Cardiac fibroblast (primary cell): ENCODE data around the gene MS4A15.
"Not testable (repeated sequence)": the region's sequence is repeated elsewhere in the genome, so short reads cannot be mapped to it uniquely, and the experiment has no call there.

Experiments
- DNase-seq, 2 donors: peaks; one replicate each; pipeline versions ENCODE4 v3.0.0 to v3.0.0-alpha.2; 2010; ENCODE audit warnings: low read depth in 2 of 2
- H3K4me3 ChIP-seq, 2 donors: replicated peaks in 1 of 2; 1 replicate in 1 of 2; 2 replicates in 1 of 2; pipeline ENCODE4 v1.5.1; 2011; ENCODE audit warnings: low read depth in 2 of 2, low read length in 2 of 2, mild to moderate bottlenecking in 2 of 2, moderate library complexity in 1 of 2
- TF ChIP-seq, protein P1 (sequence below): IDR thresholded peaks from one replicate; pipeline ENCODE4 v1.5.1; 2011; ENCODE audit warnings: low read depth, mild to moderate bottlenecking, low read length, inconsistent platforms

The MS4A15 gene

DNA sequence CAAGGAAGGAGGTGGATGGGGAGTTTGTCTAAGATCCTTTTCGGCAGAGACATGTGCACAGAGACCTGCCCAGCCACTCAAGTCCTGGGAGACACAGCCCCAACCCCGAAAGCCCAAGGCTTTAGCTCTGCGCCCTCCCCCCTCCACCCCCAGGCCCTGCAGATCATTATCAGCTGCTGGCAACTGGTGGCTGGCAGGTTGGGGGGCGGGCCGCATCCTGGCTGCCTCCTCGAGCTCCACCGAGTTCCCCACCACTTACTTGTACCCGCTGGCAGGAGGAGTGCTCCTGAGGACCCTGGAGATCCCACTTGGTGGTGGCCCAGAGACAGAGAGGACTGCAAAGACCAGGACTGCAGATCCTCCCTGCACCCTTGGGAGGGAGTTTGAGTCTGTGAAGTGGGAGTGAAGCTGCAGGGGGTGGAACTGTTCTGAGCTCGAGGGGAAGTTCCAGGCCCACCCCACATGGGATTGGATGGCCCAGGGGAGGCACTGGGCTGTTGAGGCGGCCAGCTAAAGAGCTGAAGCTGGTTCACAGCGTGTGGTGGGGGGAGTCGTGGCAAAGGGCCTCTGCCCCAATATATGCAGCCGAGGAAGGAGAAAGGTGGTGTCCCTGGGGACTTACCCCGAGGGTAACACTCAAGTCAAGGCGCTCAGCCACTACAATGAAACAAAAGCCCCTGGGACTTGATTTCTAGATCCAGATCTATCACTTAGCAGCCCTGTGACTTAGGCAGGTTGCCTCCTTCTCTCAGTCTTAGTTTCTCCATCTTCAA, 65.3 kb downstream of the MS4A15 start:
- TF ChIP-seq, protein P1, sequence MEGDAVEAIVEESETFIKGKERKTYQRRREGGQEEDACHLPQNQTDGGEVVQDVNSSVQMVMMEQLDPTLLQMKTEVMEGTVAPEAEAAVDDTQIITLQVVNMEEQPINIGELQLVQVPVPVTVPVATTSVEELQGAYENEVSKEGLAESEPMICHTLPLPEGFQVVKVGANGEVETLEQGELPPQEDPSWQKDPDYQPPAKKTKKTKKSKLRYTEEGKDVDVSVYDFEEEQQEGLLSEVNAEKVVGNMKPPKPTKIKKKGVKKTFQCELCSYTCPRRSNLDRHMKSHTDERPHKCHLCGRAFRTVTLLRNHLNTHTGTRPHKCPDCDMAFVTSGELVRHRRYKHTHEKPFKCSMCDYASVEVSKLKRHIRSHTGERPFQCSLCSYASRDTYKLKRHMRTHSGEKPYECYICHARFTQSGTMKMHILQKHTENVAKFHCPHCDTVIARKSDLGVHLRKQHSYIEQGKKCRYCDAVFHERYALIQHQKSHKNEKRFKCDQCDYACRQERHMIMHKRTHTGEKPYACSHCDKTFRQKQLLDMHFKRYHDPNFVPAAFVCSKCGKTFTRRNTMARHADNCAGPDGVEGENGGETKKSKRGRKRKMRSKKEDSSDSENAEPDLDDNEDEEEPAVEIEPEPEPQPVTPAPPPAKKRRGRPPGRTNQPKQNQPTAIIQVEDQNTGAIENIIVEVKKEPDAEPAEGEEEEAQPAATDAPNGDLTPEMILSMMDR: no peak
- H3K4me3 ChIP-seq: no peak overlapping the region
- no peak for DNase-seq

DNA sequence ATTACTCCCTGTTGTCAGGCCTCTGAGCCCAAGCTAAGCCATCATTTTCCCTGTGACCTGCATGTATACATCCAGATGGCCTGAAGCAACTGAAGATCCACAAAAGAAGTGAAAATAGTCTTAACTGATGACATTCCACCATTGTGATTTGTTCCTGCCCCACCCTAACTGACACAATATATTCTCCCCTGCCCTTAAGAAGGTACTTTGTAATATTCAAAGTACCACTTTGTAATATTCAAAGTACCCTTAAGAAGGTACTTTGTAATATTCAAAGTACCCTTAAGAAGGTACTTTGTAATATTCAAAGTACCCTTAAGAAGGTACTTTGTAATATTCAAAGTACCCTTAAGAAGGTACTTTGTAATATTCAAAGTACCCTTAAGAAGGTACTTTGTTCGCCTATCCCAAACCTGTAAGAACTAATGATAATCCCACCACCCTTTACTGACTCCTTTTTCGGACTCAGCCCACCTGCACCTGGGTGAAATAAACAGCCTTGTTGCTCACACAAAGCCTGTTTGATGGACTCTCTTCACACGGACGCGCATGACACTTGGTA, 67.2 kb downstream of the MS4A15 start:
- H3K4me3 ChIP-seq, DNase-seq: not testable (repeated sequence)

DNA sequence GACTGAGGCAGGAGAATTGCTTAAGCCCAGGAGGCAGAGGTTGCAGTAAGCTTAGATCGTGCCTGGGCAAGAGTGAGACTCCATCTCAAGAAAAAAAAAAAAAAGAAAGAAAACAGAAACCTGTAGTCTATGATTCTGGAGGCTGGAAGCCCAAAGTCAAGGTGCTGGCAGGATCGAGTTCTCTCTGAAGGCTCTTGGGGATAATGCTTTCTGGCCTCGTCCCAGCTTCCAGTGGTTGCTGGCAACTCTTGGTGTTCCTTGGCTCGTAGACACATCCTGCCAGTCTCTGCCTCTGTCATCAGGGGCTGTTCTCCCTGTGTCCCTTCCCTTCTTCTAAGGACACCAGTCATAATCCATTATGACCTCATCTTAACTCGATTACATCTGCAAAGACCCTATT, 68.5 kb downstream of the MS4A15 start:
- DNase-seq: no peak
- TF ChIP-seq, protein P1: no peak
- no peak overlapping the region for H3K4me3 ChIP-seq

DNA sequence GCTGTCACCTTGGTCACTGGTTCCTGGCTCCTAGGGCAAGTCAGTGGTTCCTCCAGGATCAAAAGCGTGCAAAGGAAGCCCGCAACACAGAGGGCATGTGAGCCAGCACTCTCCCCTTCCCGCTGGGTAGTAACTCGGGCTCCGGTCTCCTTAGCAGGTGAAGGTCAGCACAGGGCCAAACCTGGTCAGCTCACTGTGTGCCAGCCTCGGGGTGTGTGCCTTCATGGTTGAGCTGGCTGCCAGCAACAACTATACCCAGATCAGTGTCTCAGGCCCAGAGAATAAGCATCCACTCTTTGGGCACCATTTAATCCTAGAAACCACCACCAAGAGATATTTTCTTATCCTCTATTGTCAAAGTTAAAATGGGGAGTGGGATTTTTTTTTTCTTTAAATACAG, 69.1 kb downstream of the MS4A15 start:
- H3K4me3 ChIP-seq: no peak overlapping the region
- TF ChIP-seq, protein P1: no peak
- DNase-seq: no peak
